Hepatocyte (in vitro differentiated cells): Measurements from ENCODE around the gene C2orf74.

Source experiments
- CTCF ChIP-seq: fragments of 200-600 bp; sonication (generic); IDR thresholded peaks from 2 replicates; pipeline ENCODE4 v1.5.1; 2016; ENCODE audit warnings: antibody characterized with exemption, mild to moderate bottlenecking; ENCODE audit not compliant: poor library complexity
- EZH2 ChIP-seq: fragments of 200-600 bp; sonication (generic); IDR thresholded peaks from 2 replicates; pipeline ENCODE4 v1.6.1; 2016; ENCODE audit warnings: antibody characterized with exemption, mild to moderate bottlenecking, borderline replicate concordance
- EZH2phosphoT487 ChIP-seq: fragments of 200-600 bp; sonication (generic); IDR thresholded peaks from one replicate; pipeline ENCODE4 v1.6.1; 2018; ENCODE audit warnings: antibody characterized with exemption, mild to moderate bottlenecking, low read depth, moderate library complexity; ENCODE audit not compliant: unreplicated experiment, severe bottlenecking

GRCh38 chr2:61184263-61184662 is 22.3 kb downstream of the C2orf74 start:
- no peak for TF ChIP-seq CTCF
- no peak for TF ChIP-seq EZH2
- no peak for TF ChIP-seq EZH2phosphoT487
